ENCODE measurements around the gene PC. TPM values are rescaled to one million over a fixed set of nuclear protein-coding genes. Genes with fewer than 3 reads are reported as not detected.
"Not testable (repeated sequence)": the region's sequence is repeated elsewhere in the genome, so short reads cannot be mapped to it uniquely, and the experiment has no call there.

The PC gene
- total RNA-seq, 2 donors from 2014 or later, result 5.8 to 7.4 TPM

- no peaks in the 10 kb centered on the region for H3K36me3 Mint-ChIP-seq (ENCODE audit: low read depth)
- ATAC-seq (no peak), DNase-seq (no peak)
- no peak overlapping the region for H3K4me3 Mint-ChIP-seq
- H3K27me3 Mint-ChIP-seq, result no peaks in the 10 kb centered on the region
- H3K27ac Mint-ChIP-seq, result no peak overlapping the region
- H3K9me3 ChIP-seq (ENCODE audit: control insufficient read depth, low read length, poor library complexity, severe bottlenecking), result no peaks in the 10 kb centered on the region
- peaks cover 3% of the 10 kb centered on the region for H3K4me1 Mint-ChIP-seq
Observed at GRCh38 chr11:66820381-66820780, 137.8 kb downstream of the PC start.

DNA sequence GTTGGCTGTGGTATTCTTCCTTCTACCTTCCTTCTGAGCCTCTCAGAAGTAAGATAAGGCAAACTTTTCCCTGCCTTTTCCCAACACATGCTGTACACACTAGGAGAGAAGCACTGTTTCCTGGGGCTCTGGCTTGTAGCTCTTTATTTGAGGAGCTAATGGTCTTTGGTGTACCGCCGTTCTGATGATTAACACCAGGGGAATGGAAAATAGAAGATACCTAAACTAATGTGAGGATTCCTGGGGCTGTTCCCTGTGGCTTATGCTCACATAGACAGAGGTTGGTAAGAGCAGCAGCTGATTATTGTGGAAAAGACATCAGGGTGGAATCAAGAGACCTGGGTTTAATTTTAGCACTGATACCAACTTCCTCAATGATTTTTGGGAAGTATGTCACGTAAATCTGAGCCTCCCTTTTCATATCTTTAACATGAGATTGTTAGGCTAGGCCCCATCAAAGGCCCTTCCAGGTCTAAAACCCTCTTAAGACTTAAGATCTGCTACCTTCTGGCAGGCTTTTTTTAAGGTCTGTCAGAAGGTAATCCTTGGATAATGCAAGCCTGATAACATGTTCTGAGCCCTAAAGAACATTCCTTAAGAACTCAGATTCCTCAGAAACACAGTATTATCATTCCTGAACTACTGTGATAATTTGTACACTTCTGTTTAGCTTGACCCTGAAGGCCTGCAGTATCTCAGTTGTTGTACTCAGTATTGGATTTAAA, 139.8 kb downstream of the PC start:
- ATAC-seq, result no peak
- Mint-ChIP-seq H3K4me3 (no peak overlapping the region), H3K36me3 (ENCODE audit: low read depth) (no peaks in the 10 kb centered on the region), H3K27ac (no peak overlapping the region), H3K27me3 (no peaks in the 10 kb centered on the region), H3K4me1 (peaks cover 3% of the 10 kb centered on the region)
- DNase-seq, result no peak
- no peaks in the 10 kb centered on the region for H3K9me3 ChIP-seq (ENCODE audit: control insufficient read depth, low read length, poor library complexity, severe bottlenecking)

DNA sequence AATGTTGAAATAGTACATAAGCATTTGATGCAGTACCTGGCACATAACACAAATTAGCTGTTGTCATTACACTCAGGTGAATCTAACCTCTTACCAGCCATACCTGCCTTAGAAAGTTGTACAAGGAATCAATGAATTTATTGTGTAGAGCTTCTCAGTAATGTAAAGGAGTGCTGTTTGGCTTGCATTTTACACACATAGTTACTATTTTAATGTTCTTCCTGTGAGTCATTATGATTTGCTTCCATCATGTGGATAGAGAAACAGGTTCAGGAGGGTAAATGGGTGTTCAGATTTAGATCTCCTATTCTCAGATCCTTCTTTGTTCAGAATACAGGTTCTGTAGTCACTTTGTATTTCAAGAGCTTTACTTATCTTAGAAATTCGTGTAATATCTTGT, 142.5 kb downstream of the PC start:
- DNase-seq (no peak), ATAC-seq (no peak)
- no peak overlapping the region for H3K27ac Mint-ChIP-seq
- peaks cover 3% of the 10 kb centered on the region for H3K36me3 Mint-ChIP-seq (ENCODE audit: low read depth)
- no peak overlapping the region for H3K4me3 Mint-ChIP-seq
- no peaks in the 10 kb centered on the region for H3K9me3 ChIP-seq (ENCODE audit: control insufficient read depth, low read length, poor library complexity, severe bottlenecking)
- no peaks in the 10 kb centered on the region for H3K27me3 Mint-ChIP-seq
- H3K4me1 Mint-ChIP-seq, result no peaks in the 10 kb centered on the region

DNA sequence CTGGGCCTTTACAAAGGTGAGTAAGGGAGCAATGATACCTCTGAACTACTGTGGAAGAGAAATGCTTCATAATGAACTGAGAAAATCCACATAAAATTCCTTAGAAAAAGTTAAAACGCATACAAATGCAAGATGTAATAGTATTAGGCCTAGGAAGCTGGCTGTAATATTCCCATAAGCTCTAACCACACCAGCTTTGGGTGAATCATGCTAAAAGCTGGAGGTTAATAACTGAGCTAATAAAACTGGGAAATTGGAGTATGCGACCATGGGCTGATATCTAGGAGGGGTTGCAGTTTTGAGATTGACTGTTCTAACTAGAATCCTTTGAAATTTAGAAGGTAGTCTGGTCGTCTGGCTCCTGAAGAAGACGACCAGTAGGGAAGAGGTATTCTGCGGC, 143.5 kb downstream of the PC start:
- DNase-seq (no peak), ATAC-seq (no peak)
- Mint-ChIP-seq H3K36me3 (ENCODE audit: low read depth) (peaks cover 3% of the 10 kb centered on the region), H3K4me1 (no peaks in the 10 kb centered on the region), H3K4me3 (peak overlapping the region; percentile 33), H3K27me3 (no peaks in the 10 kb centered on the region), H3K27ac (no peak overlapping the region)
- H3K9me3 ChIP-seq (ENCODE audit: control insufficient read depth, low read length, poor library complexity, severe bottlenecking), result no peaks in the 10 kb centered on the region

- ATAC-seq, result no peak
- peaks cover 14% of the 10 kb centered on the region for H3K36me3 Mint-ChIP-seq (ENCODE audit: low read depth)
- H3K9me3 ChIP-seq (ENCODE audit: control insufficient read depth, low read length, poor library complexity, severe bottlenecking), result no peaks in the 10 kb centered on the region
Observed at GRCh38 chr11:66810576-66811185, 147.5 kb downstream of the PC start.

DNA sequence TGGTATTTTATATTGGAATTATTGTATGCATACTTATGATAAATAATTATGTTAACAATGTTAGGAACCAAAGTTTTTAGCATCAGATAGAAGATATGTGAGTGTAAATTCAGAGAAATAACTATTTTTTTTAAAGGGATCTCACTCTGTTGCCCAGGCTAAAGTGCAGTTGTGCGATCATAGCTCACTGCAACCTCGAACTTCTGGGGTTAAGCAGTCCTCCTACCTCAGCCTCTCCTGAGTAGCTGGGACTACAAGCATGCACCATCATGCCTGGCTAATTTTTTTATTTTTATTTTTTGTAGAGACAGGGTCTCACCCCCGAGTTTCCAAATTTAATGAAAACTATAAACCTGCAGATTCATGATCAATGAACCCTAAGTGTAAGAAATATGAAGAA, 148.6 kb downstream of the PC start:
- Mint-ChIP-seq H3K27ac (no peak overlapping the region), H3K4me3 (no peak overlapping the region), H3K27me3 (no peaks in the 10 kb centered on the region)

More at GRCh38 chr11:66810576-66811185, 147.5 kb downstream of the PC start:
- Mint-ChIP-seq H3K4me3 (no peak overlapping the region), H3K4me1 (no peaks in the 10 kb centered on the region), H3K27ac (peak overlapping the region; percentile 65), H3K27me3 (no peaks in the 10 kb centered on the region)
- DNase-seq, result no peak

DNA sequence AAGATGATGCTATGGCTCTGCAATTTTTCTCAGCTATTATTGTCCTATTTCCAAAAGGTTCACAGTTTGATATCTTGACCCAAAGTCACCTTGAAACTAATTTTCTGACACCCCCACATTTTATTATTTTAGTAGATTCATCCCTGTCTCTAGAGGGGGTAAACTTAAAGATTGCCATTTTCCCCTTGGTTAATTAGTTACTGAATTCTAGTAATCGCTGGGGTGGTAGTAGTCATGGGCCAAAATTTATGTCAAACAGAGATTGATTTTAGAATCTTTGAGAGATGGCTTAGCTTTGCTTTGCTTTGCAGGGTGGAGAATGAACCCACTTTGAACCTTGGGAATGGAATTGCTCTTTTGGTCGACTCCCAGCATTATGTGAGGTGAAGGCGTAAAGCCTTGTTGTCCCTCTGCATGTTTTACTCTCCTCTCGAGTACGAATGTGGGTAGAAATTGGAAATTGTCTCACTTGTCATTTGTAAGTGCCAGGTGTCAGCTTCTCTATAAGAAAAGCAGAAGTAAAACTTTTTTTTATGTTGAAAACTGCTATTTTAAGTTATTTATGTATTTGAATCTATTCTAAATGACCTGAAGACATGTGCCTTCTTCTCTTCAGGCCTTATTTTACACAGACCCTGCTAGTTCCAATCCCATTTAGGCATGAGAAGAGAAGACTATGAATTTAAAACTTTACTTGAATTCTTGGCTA, 157.3 kb downstream of the PC start:
- no peaks in the 10 kb centered on the region for H3K9me3 ChIP-seq (ENCODE audit: control insufficient read depth, low read length, poor library complexity, severe bottlenecking)
- peaks cover 3% of the 10 kb centered on the region for H3K4me1 Mint-ChIP-seq
- H3K4me3 Mint-ChIP-seq, result no peak overlapping the region
- ATAC-seq, result no peak
- no peaks in the 10 kb centered on the region for H3K27me3 Mint-ChIP-seq
- DNase-seq, result no peak
- no peak overlapping the region for H3K27ac Mint-ChIP-seq
- H3K36me3 Mint-ChIP-seq (ENCODE audit: low read depth), result peaks cover 7% of the 10 kb centered on the region

More for the DNA sequence above, 148.6 kb downstream of the PC start:
- H3K9me3 ChIP-seq (ENCODE audit: control insufficient read depth, low read length, poor library complexity, severe bottlenecking), result no peaks in the 10 kb centered on the region
- Mint-ChIP-seq H3K36me3 (ENCODE audit: low read depth) (peaks cover 14% of the 10 kb centered on the region), H3K4me1 (no peaks in the 10 kb centered on the region)
- ATAC-seq (no peak), DNase-seq (no peak)

GRCh38 chr11:66799815-66800214, 158.4 kb downstream of the PC start:
- not testable (repeated sequence) for H3K9me3 ChIP-seq (ENCODE audit: control insufficient read depth, low read length, poor library complexity, severe bottlenecking); ATAC-seq; H3K4me1 Mint-ChIP-seq; DNase-seq; H3K27ac Mint-ChIP-seq; H3K27me3 Mint-ChIP-seq; H3K4me3 Mint-ChIP-seq; H3K36me3 Mint-ChIP-seq (ENCODE audit: low read depth)

Other genes with a start within 250 kb of the PC start
- gene SPTBN2, start 229.2 kb downstream of the PC start, total RNA-seq, result under 1 TPM in 1 of 2 donors, not detected in 1; 0.23 TPM
- gene RCE1, start 114.9 kb downstream of the PC start, total RNA-seq, result 10 to 100 TPM; 36.2 to 41.6 TPM
- 1 to 10 TPM; 6.2 to 8.3 TPM for gene LRFN4, start 101.3 kb downstream of the PC start, total RNA-seq
- gene C11orf86, start 16.9 kb upstream of the PC start, total RNA-seq, result not detected
- gene SYT12, start 64.8 kb upstream of the PC start, total RNA-seq, result not detected
- not detected for gene RHOD, start 98.5 kb upstream of the PC start, total RNA-seq
- 100 to 1,000 TPM; 366 to 425 TPM for gene KDM2A, start 160.9 kb upstream of the PC start, total RNA-seq